PC-9 (cell line): ENCODE results near the gene ZSCAN25. TPM values are rescaled to one million over a fixed set of nuclear protein-coding genes. Genes with fewer than 3 reads are reported as not detected.
A peak's percentile ranks its signal among the peaks of the same experiment; 100 is the strongest.
"Not testable (repeated sequence)": the region's sequence is repeated elsewhere in the genome, so short reads cannot be mapped to it uniquely, and the experiment has no call there.

Source experiments
- Bru-seq: library from RNA; stranded (reverse); fragments of 400-500 nt; gene quantifications from one replicate; lab custom pipeline; 2021; lab: Mats Ljungman, UMichigan
- BruChase-seq, 2 experiments: library from RNA; stranded (reverse); fragments of 400-500 nt; gene quantifications; one replicate each; lab custom pipeline; 2021; lab: Mats Ljungman, UMichigan
- BruUV-seq: library from RNA; stranded (reverse); fragments of 400-500 nt; replicated peaks from 2 replicates; lab custom pipeline; 2021; lab: Mats Ljungman, UMichigan
- CTCF ChIA-PET: fragments of 300-600 bp; sonication (Branson Sonifier 250); formaldehyde crosslinking; loops from one replicate; lab custom pipeline; 2022; ENCODE audit warnings: antibody characterized with exemption; lab: Charles Lee
- POLR2A ChIA-PET: fragments of 300-600 bp; sonication (Branson Sonifier 250); formaldehyde crosslinking; loops from one replicate; lab custom pipeline; 2022; ENCODE audit warnings: antibody characterized with exemption; ENCODE audit not compliant: unreplicated experiment; lab: Charles Lee
- DNase-seq, 2 experiments: peaks; one replicate each; pipeline versions ENCODE4 v3.0.0 to v3.0.0-alpha.2; 2015 to 2022; ENCODE audit warnings: mixed read lengths in 1 of 2
- H2AFZ ChIP-seq: fragments of 200-600 bp; sonication (generic); 2 replicates; pipeline ENCODE4 v1.8.1; 2017; ENCODE audit warnings: antibody characterized with exemption
- H3F3A ChIP-seq: fragments of 200-600 bp; sonication (generic); 2 replicates; pipeline ENCODE4 v1.8.1; 2017; ENCODE audit warnings: antibody characterized with exemption, mild to moderate bottlenecking, low read depth; ENCODE audit not compliant: insufficient read depth
- H3K27ac ChIP-seq: fragments of 200-600 bp; sonication (generic); 2 replicates; pipeline ENCODE4 v1.6.1; 2016; ENCODE audit warnings: mixed run types
- H3K27me3 ChIP-seq: fragments of 200-600 bp; sonication (generic); 2 replicates; pipeline ENCODE4 v1.6.1; 2016; ENCODE audit warnings: low read depth, mixed run types; ENCODE audit not compliant: insufficient read depth
- H3K36me3 ChIP-seq: fragments of 200-600 bp; sonication (generic); 2 replicates; pipeline ENCODE4 v1.6.1; 2016; ENCODE audit warnings: low read depth, mixed run types
- H3K4me1 ChIP-seq: fragments of 200-600 bp; sonication (generic); replicated peaks from 2 replicates; pipeline ENCODE4 v1.6.1; 2016; ENCODE audit warnings: mixed run types; ENCODE audit not compliant: insufficient read depth
- H3K4me2 ChIP-seq: fragments of 200-600 bp; sonication (generic); 2 replicates; pipeline ENCODE4 v1.6.1; 2017; ENCODE audit warnings: mixed run types
- H3K4me3 ChIP-seq: fragments of 200-600 bp; sonication (generic); 2 replicates; pipeline ENCODE4 v1.6.1; 2016; ENCODE audit warnings: mixed run types
- H3K79me2 ChIP-seq: fragments of 200-600 bp; sonication (generic); 2 replicates; pipeline ENCODE4 v1.6.1; 2017; ENCODE audit warnings: low read depth, mixed run types
- H3K9me2 ChIP-seq: fragments of 200-600 bp; sonication (generic); 2 replicates; pipeline ENCODE4 v1.8.1; 2017; ENCODE audit warnings: mild to moderate bottlenecking; ENCODE audit not compliant: insufficient read depth
- H3K9me3 ChIP-seq: fragments of 200-600 bp; sonication (generic); 2 replicates; pipeline ENCODE4 v1.8.1; 2016; ENCODE audit warnings: low read depth; ENCODE audit not compliant: insufficient read depth
- H4K20me1 ChIP-seq: fragments of 200-600 bp; sonication (generic); 2 replicates; pipeline ENCODE4 v1.8.1; 2017; ENCODE audit not compliant: insufficient read depth
- EZH2 ChIP-seq: fragments of 200-600 bp; sonication (generic); IDR thresholded peaks from 2 replicates; pipeline ENCODE4 v1.8.0; 2017; ENCODE audit warnings: antibody characterized with exemption, low read depth
- intact Hi-C: fragments of 100-400 bp; cut with micrococcal nuclease; formaldehyde crosslinking; loops from one replicate; pipeline ENCODE4 v1.10.0; 2022; ENCODE audit not compliant: unreplicated experiment
- long read RNA-seq: library from polyadenylated mRNA; stranded (forward); transcript quantifications from one replicate; pipeline ENCODE4 v2.0.0, GENCODE V29; 2022
- total RNA-seq: library from RNA; stranded (reverse); gene quantifications from 2 replicates; pipeline ENCODE4 v1.2.3, GENCODE V29; 2021
- TF ChIP-seq, protein P1 (sequence below): fragments of 200-600 bp; sonication (generic); conservative IDR thresholded peaks from 2 replicates; pipeline ENCODE4 v1.6.1; 2017; ENCODE audit warnings: mixed run types, antibody characterized with exemption, mild to moderate bottlenecking, moderate library complexity

The ZSCAN25 gene
- total RNA-seq (20.5 and 21.8 TPM in 2 replicates), Bru-seq, nascent RNA (percentile 84 among the genes with signal in this experiment), BruChase-seq, experiment 1, labeled RNA remaining after a 2-hour chase (percentile 87 among the genes with signal in this experiment), BruChase-seq, experiment 2, labeled RNA remaining after a 6-hour chase (percentile 75 among the genes with signal in this experiment)
- long read RNA-seq, full-length matches to known transcripts = 3 of 14 reads
- long read RNA-seq, partial matches to known transcripts = 2 of 14 reads
- long read RNA-seq, other reads (novel, unspliced or antisense) = 9 of 14 reads

DNA sequence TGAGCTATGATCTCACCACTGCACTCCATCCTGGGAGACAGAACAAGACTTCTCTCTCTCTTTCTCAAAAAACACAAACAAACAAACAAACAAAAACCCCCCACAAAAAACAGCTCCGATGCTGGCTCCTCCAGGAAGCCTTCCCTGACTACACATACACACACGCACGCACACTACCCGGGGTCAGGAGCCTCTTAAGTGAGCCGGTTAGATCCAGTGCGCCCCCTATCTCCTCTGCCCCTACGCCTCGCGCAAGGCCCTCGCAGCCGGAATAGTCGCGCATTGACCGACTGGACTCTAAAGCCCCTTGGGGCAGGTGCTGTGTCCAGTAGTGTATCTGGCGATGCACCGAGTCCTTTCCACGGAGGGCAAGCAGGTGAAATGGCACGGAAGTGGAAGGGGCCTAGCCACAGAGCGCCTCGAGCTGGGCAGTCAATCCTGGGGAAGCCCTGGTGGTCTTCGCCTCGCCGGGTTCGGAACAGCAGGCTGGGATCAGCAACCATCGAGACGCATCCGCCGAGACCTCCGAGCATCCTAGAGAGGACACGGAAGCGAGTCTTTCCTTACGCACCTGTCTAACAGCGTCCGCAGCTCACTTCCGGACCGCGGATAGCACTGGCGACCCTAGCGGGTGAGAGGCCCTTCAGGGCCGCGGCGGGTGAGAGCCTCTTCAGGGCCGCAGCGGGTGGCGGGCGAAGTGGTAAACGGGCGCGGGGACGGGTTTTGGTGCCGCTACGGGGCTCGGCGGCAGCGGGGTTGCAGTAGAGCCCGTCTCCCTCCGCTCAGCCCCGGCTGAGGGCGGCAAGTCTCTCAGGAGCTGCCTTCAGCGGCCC, at the start of gene ZSCAN25:
ZSCAN25 (plus strand) TSS at position 588 of the 833 bp plus-strand sequence. CDS start 2,661 bp downstream, outside the sequence.
- intact Hi-C loops = loop anchor here (1.0 to 5.0 kb wide), 3 partner anchors 54 to 221 kb away; partner anchors contain the start of gene ZNF394
- Histone ChIP-seq H3K9me2 (no peaks in the 10 kb centered on the region), H3K9me3 (no peaks in the 10 kb centered on the region), H3K79me2 (peaks cover 28% of the 10 kb centered on the region), H3K4me3 (peak within 1 kb of the TSS; percentile 66), H3K36me3 (peaks cover 15% of the 10 kb centered on the region), H3K27me3 (0 out of 2 replicates have a peak, but pooled peaks cover 5% of the 10 kb centered on the region), H3K4me1 (peaks cover 24% of the 10 kb centered on the region), H3F3A (no peaks in the 10 kb centered on the region; the same call in 1 of the 2 replicates), H4K20me1 (no peaks in the 10 kb centered on the region), H3K4me2 (peak within 1 kb of the TSS; percentile 73), H3K27ac (no peak within 1 kb of the TSS), H2AFZ (peak within 1 kb of the TSS; percentile 97)
- peak; percentile 79 to 91 for DNase-seq
- ChIA-PET CTCF (interaction anchor here (0.6 kb wide), 3 partner anchors 55 to 221 kb away, joined by 3 to 5 read pairs (median 4); partner anchors contain the start of gene ZNF394), POLR2A (interaction anchor here (0.5 to 0.9 kb wide), 6 partner anchors 112 to 243 kb away, joined by 4 to 17 read pairs (median 5); no protein-coding TSS in a partner anchor)
- TF ChIP-seq, protein P1, sequence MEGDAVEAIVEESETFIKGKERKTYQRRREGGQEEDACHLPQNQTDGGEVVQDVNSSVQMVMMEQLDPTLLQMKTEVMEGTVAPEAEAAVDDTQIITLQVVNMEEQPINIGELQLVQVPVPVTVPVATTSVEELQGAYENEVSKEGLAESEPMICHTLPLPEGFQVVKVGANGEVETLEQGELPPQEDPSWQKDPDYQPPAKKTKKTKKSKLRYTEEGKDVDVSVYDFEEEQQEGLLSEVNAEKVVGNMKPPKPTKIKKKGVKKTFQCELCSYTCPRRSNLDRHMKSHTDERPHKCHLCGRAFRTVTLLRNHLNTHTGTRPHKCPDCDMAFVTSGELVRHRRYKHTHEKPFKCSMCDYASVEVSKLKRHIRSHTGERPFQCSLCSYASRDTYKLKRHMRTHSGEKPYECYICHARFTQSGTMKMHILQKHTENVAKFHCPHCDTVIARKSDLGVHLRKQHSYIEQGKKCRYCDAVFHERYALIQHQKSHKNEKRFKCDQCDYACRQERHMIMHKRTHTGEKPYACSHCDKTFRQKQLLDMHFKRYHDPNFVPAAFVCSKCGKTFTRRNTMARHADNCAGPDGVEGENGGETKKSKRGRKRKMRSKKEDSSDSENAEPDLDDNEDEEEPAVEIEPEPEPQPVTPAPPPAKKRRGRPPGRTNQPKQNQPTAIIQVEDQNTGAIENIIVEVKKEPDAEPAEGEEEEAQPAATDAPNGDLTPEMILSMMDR = peak; percentile 60; the same call in 1 of the 2 replicates
- TF ChIP-seq EZH2 = no peak
- BruUV-seq = TSS peak; percentile 64

- CTCF ChIA-PET, H3K27ac ChIP-seq, H2AFZ ChIP-seq, H3K27me3 ChIP-seq, DNase-seq, H3K79me2 ChIP-seq, H3K9me3 ChIP-seq, intact Hi-C loops, H3K9me2 ChIP-seq, H3F3A ChIP-seq, POLR2A ChIA-PET, H3K4me1 ChIP-seq, BruUV-seq, H3K36me3 ChIP-seq, H4K20me1 ChIP-seq, H3K4me3 ChIP-seq, H3K4me2 ChIP-seq: not testable (repeated sequence)
These were observed 48.0 kb upstream of the ZSCAN25 start for GRCh38 chr7:99568770-99569169.

DNA sequence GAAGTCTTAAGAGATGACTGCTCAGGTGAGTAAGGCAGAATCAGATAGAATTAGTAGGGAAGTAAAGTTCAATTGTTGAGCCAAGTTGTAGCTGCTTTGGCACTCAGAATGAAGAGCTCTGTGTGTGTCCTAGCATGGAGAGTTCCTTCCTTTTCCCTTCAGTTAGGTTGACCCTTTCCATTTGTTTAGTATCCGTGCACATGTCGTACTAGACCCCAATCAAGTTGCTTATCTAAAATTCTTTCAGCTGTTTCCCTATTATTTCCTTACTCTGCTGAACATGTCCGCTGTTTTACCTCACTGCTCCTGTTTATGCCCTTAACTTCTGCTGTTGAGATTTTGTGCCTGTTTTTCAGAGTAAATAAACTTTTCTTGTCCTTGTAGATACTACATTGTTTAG, 45.0 kb upstream of the ZSCAN25 start:
- H3K79me2 ChIP-seq = no peaks in the 10 kb centered on the region
- H3K4me3 ChIP-seq = no peak overlapping the region
- H4K20me1 ChIP-seq = no peaks in the 10 kb centered on the region
- no peaks in the 10 kb centered on the region for H3K9me3 ChIP-seq
- no peaks in the 10 kb centered on the region for H3K9me2 ChIP-seq
- no peak overlapping the region for H2AFZ ChIP-seq
- ChIA-PET CTCF (no interaction called here), POLR2A (no interaction called here)
- BruUV-seq = no TSS peak
- no peaks in the 10 kb centered on the region for H3K36me3 ChIP-seq
- no peak overlapping the region for H3K4me2 ChIP-seq
- no peaks in the 10 kb centered on the region for H3K27me3 ChIP-seq
- no peak overlapping the region for H3K27ac ChIP-seq
- intact Hi-C loops = no loop called here
- no peaks in the 10 kb centered on the region for H3K4me1 ChIP-seq
- H3F3A ChIP-seq = no peaks in the 10 kb centered on the region
- TF ChIP-seq EZH2 = no peak
- TF ChIP-seq, protein P1 = no peak
- DNase-seq = no peak
